ENCODE results near the gene ZNF823. TPM values are rescaled to one million over a fixed set of nuclear protein-coding genes. Genes with fewer than 3 reads are reported as not detected.

Gene ZNF823
- total and polyA plus RNA-seq, 2 of the 13 experiments (the other 11 are each of a cell fraction or from before 2014, with no cell fraction given), result 5.7 to 11.7 TPM

DNA sequence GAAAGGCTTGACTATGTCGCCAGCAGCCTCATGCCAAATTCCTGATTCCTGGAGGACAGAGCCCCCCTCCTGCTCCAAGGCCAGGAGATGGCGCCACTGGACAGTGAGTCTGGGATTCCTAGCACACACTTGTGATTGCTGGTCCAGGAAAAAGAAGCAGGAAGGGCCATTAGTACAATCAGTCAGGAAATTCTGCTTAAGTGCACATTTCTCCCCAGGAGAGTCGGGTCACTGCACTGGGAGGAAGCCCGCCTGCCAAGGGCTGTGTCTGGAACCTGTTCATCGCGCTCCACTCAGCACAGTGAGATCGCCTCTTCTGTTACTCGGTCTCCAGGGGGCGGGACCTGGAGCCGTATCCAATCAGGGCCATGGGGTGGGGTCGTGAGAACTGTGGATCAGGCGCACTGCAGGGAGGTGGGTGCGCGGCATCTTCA is 65.1 kb downstream of the ZNF823 start:
- CTCF ChIA-PET (ENCODE audit: low intra/inter-chr PET ratio, low total read pairs), result interaction anchor here (1.1 to 1.7 kb wide), 2 partner anchors 112 to 125 kb away, joined by 4 to 5 read pairs; partner anchors contain the start of gene ZNF491
- intact Hi-C loops (cut with micrococcal nuclease; ENCODE audit: unreplicated experiment), result loop anchor here (1.0 kb wide), 1 partner anchor 112 kb away; no protein-coding TSS in a partner anchor
- peak; percentile 68 for DNase-seq (ENCODE audit: low spot score)
- TF ChIP-seq ZBTB38 (CRISPR knock-in tag; IDR thresholded peaks at IDR 0.05) (0 out of 2 replicates have a peak, but pooled peaks have one; percentile 24), SMC3 (IDR thresholded peaks at IDR 0.05; ENCODE audit: low read length) (peak; percentile 86), BCL6 (CRISPR knock-in tag; IDR thresholded peaks at IDR 0.05) (peak; percentile 62), GATAD2A (CRISPR knock-in tag; IDR thresholded peaks at IDR 0.05) (peak; percentile 16; the same call in 1 of the 2 replicates), PHF8 (CRISPR knock-in tag; IDR thresholded peaks at IDR 0.05) (peak; percentile 34; the same call in 1 of the 2 replicates), KAT7 (CRISPR knock-in tag; IDR thresholded peaks at IDR 0.05; ENCODE audit: borderline replicate concordance) (no peak), MIXL1 (CRISPR knock-in tag; IDR thresholded peaks at IDR 0.05) (peak; percentile 38; the same call in 1 of the 2 replicates), NFYC (CRISPR knock-in tag; IDR thresholded peaks at IDR 0.05) (peak; percentile 22; the same call in 1 of the 2 replicates), GATAD1 (CRISPR knock-in tag; IDR thresholded peaks at IDR 0.05) (0 out of 2 replicates have a peak, but pooled peaks have one; percentile 25), ELF4 (CRISPR knock-in tag; IDR thresholded peaks at IDR 0.05; ENCODE audit: borderline replicate concordance) (no peak)
- TF ChIP-seq, protein P1, sequence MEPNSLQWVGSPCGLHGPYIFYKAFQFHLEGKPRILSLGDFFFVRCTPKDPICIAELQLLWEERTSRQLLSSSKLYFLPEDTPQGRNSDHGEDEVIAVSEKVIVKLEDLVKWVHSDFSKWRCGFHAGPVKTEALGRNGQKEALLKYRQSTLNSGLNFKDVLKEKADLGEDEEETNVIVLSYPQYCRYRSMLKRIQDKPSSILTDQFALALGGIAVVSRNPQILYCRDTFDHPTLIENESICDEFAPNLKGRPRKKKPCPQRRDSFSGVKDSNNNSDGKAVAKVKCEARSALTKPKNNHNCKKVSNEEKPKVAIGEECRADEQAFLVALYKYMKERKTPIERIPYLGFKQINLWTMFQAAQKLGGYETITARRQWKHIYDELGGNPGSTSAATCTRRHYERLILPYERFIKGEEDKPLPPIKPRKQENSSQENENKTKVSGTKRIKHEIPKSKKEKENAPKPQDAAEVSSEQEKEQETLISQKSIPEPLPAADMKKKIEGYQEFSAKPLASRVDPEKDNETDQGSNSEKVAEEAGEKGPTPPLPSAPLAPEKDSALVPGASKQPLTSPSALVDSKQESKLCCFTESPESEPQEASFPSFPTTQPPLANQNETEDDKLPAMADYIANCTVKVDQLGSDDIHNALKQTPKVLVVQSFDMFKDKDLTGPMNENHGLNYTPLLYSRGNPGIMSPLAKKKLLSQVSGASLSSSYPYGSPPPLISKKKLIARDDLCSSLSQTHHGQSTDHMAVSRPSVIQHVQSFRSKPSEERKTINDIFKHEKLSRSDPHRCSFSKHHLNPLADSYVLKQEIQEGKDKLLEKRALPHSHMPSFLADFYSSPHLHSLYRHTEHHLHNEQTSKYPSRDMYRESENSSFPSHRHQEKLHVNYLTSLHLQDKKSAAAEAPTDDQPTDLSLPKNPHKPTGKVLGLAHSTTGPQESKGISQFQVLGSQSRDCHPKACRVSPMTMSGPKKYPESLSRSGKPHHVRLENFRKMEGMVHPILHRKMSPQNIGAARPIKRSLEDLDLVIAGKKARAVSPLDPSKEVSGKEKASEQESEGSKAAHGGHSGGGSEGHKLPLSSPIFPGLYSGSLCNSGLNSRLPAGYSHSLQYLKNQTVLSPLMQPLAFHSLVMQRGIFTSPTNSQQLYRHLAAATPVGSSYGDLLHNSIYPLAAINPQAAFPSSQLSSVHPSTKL (CRISPR knock-in tag; IDR thresholded peaks at IDR 0.05), result 0 out of 2 replicates have a peak, but pooled peaks have one; percentile 20
- TF ChIP-seq, protein P2, sequence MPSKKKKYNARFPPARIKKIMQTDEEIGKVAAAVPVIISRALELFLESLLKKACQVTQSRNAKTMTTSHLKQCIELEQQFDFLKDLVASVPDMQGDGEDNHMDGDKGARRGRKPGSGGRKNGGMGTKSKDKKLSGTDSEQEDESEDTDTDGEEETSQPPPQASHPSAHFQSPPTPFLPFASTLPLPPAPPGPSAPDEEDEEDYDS (CRISPR knock-in tag; IDR thresholded peaks at IDR 0.05), result 0 out of 2 replicates have a peak, but pooled peaks have one; percentile 28
- TF ChIP-seq, protein P3, sequence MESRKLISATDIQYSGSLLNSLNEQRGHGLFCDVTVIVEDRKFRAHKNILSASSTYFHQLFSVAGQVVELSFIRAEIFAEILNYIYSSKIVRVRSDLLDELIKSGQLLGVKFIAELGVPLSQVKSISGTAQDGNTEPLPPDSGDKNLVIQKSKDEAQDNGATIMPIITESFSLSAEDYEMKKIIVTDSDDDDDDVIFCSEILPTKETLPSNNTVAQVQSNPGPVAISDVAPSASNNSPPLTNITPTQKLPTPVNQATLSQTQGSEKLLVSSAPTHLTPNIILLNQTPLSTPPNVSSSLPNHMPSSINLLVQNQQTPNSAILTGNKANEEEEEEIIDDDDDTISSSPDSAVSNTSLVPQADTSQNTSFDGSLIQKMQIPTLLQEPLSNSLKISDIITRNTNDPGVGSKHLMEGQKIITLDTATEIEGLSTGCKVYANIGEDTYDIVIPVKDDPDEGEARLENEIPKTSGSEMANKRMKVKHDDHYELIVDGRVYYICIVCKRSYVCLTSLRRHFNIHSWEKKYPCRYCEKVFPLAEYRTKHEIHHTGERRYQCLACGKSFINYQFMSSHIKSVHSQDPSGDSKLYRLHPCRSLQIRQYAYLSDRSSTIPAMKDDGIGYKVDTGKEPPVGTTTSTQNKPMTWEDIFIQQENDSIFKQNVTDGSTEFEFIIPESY (CRISPR knock-in tag; IDR thresholded peaks at IDR 0.05), result peak; percentile 56; the same call in 1 of the 2 replicates
- TF ChIP-seq, protein P4, sequence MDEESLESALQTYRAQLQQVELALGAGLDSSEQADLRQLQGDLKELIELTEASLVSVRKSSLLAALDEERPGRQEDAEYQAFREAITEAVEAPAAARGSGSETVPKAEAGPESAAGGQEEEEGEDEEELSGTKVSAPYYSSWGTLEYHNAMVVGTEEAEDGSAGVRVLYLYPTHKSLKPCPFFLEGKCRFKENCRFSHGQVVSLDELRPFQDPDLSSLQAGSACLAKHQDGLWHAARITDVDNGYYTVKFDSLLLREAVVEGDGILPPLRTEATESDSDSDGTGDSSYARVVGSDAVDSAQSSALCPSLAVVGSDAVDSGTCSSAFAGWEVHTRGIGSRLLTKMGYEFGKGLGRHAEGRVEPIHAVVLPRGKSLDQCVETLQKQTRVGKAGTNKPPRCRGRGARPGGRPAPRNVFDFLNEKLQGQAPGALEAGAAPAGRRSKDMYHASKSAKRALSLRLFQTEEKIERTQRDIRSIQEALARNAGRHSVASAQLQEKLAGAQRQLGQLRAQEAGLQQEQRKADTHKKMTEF (CRISPR knock-in tag; IDR thresholded peaks at IDR 0.05), result 0 out of 2 replicates have a peak, but pooled peaks have one; percentile 26
- TF ChIP-seq, protein P5, sequence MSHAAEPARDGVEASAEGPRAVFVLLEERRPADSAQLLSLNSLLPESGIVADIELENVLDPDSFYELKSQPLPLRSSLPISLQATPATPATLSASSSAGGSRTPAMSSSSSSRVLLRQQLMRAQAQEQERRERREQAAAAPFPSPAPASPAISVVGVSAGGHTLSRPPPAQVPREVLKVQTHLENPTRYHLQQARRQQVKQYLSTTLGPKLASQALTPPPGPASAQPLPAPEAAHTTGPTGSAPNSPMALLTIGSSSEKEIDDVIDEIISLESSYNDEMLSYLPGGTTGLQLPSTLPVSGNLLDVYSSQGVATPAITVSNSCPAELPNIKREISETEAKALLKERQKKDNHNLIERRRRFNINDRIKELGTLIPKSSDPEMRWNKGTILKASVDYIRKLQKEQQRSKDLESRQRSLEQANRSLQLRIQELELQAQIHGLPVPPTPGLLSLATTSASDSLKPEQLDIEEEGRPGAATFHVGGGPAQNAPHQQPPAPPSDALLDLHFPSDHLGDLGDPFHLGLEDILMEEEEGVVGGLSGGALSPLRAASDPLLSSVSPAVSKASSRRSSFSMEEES (CRISPR knock-in tag; IDR thresholded peaks at IDR 0.05), result 0 out of 2 replicates have a peak, but pooled peaks have one; percentile 39

More for the DNA sequence above, 65.1 kb downstream of the ZNF823 start:
- H3K9me3 ChIP-seq (ENCODE audit: low read length), result no peaks in the 10 kb centered on the region
- H3K27me3 ChIP-seq (ENCODE audit: control insufficient read depth in 1 of 2, insufficient read depth in 2 of 2, low read length in 2 of 2), result no peaks in the 10 kb centered on the region
- no peaks in the 10 kb centered on the region for H3K79me2 ChIP-seq (ENCODE audit: insufficient read depth, low read length)
- in situ Hi-C loops (cut with HindIII; ENCODE audit: extremely low pct_ligation_motif_present, low pct_unique_long_range_greater_than_20kb), result loop anchor here (10.0 kb wide), 1 partner anchor 111 kb away; no protein-coding TSS in a partner anchor
- H3K27ac ChIP-seq (ENCODE audit: extremely low read length, insufficient read depth, low read length), result no peak overlapping the region
- 89% methylated on average over 11 of the region's 14 CpGs for WGBS (ENCODE audit: low lambda C conversion rate)
- H3K4me2 ChIP-seq (ENCODE audit: low read depth, low read length), result no peak overlapping the region
- H2AFZ ChIP-seq (ENCODE audit: low read length), result no peak overlapping the region
- FAIRE-seq (peak; percentile 39), ATAC-seq (peak; percentile 93)
- H4K20me1 ChIP-seq (ENCODE audit: insufficient read depth, low read length), result no peaks in the 10 kb centered on the region
- H3K4me3 ChIP-seq (replicated peaks in 1 of 3; ENCODE audit: insufficient read depth in 1 of 3, low read depth in 2 of 3, low read length in 3 of 3), result no peak overlapping the region
- POLR2A ChIA-PET, result no interaction called here
- no TSS peak for BruUV-seq (replicated peaks)
- no peak overlapping the region for H3K9ac ChIP-seq (ENCODE audit: insufficient read depth, low read depth, low read length)
- H3K4me1 ChIP-seq (ENCODE audit: insufficient read depth, low read length), result no peaks in the 10 kb centered on the region
- H3K36me3 ChIP-seq (replicated peaks in 1 of 2; ENCODE audit: control insufficient read depth in 1 of 2, insufficient read depth in 2 of 2, low read length in 2 of 2), result no peaks in the 10 kb centered on the region; a peak in 1 of 5 replicates
